ENCODE measurements around the gene KIAA1210. TPM values are rescaled to one million over a fixed set of nuclear protein-coding genes. Genes with fewer than 3 reads are reported as not detected.

The KIAA1210 gene
- polyA plus RNA-seq, 3 donors: not detected

- TF ChIP-seq CTCF (IDR thresholded peaks at IDR 0.05): no peak
- no peak overlapping the region for H3K9ac ChIP-seq (ENCODE audit: insufficient read depth, low read length, poor library complexity, severe bottlenecking)
- H3K36me3 ChIP-seq (replicated peaks in 1 of 2; ENCODE audit: control insufficient read depth in 1 of 2, insufficient read depth in 2 of 2, low read length in 2 of 2): no peaks in the 10 kb centered on the region
- peaks cover 4 to 6% of the 10 kb centered on the region in 2 donors for H3K4me1 ChIP-seq (ENCODE audit: control insufficient read depth in 1 of 2, insufficient read depth in 2 of 2, low read length in 2 of 2)
- no peak overlapping the region for H2AFZ ChIP-seq (ENCODE audit: insufficient read depth, low read depth, low read length, poor library complexity, severe bottlenecking)
- intact Hi-C loops (cut with micrococcal nuclease): no loop called here
- Mint-ChIP-seq H3K36me3 (no peaks in the 10 kb centered on the region), H3K4me3 (no peak overlapping the region), H3K4me1 (peaks cover 12% of the 10 kb centered on the region), H3K9me3 (no peaks in the 10 kb centered on the region), H3K27ac (peak overlapping the region in 1 of 7 donors; percentile 75), H3K27me3 (ENCODE audit: low read depth in 3 of 3) (peaks cover 3 to 8% (median 4%) of the 10 kb centered on the region in 3 donors)
- H3K27ac ChIP-seq (ENCODE audit: low read depth in 1 of 2, low read length in 2 of 2): no peak overlapping the region
- H3K4me3 ChIP-seq (replicated peaks in 1 of 3; ENCODE audit: low read depth in 2 of 3, low read length in 3 of 3): no peak overlapping the region
- no peak overlapping the region for H3K4me2 ChIP-seq (replicated peaks; ENCODE audit: extremely low read depth, low read length, poor library complexity, severe bottlenecking)
- no peak for DNase-seq
- no peaks in the 10 kb centered on the region for H3K9me3 ChIP-seq (replicated peaks in 1 of 2; ENCODE audit: control insufficient read depth in 1 of 2, insufficient read depth in 1 of 2, low read length in 2 of 2)
- no peaks in the 10 kb centered on the region for H3K27me3 ChIP-seq (ENCODE audit: control insufficient read depth in 2 of 2, insufficient read depth in 2 of 2, low read length in 2 of 2)
- H4K20me1 ChIP-seq (ENCODE audit: insufficient read depth, low read length): no peaks in the 10 kb centered on the region
- H3K79me2 ChIP-seq (ENCODE audit: insufficient read depth, low read length): no peaks in the 10 kb centered on the region
- 100% methylated on average over 3 of the region's 7 CpGs for WGBS (ENCODE audit: insufficient coverage)
These were observed 33.4 kb downstream of the KIAA1210 start for GRCh38 chrX:119093991-119094735.

- Histone ChIP-seq H4K20me1 (ENCODE audit: insufficient read depth, low read length) (no peaks in the 10 kb centered on the region), H3K36me3 (replicated peaks in 1 of 2; ENCODE audit: control insufficient read depth in 1 of 2, insufficient read depth in 2 of 2, low read length in 2 of 2) (no peaks in the 10 kb centered on the region), H3K27me3 (ENCODE audit: control insufficient read depth in 2 of 2, insufficient read depth in 2 of 2, low read length in 2 of 2) (no peaks in the 10 kb centered on the region), H3K9ac (ENCODE audit: insufficient read depth, low read length, poor library complexity, severe bottlenecking) (no peak overlapping the region), H3K79me2 (ENCODE audit: insufficient read depth, low read length) (no peaks in the 10 kb centered on the region), H3K4me3 (replicated peaks in 1 of 3; ENCODE audit: low read depth in 2 of 3, low read length in 3 of 3) (no peak overlapping the region), H3K4me1 (ENCODE audit: control insufficient read depth in 1 of 2, insufficient read depth in 2 of 2, low read length in 2 of 2) (peaks cover 5 to 6% of the 10 kb centered on the region in 2 donors), H3K4me2 (replicated peaks; ENCODE audit: extremely low read depth, low read length, poor library complexity, severe bottlenecking) (no peak overlapping the region), H3K27ac (ENCODE audit: low read depth in 1 of 2, low read length in 2 of 2) (no peak overlapping the region), H2AFZ (ENCODE audit: insufficient read depth, low read depth, low read length, poor library complexity, severe bottlenecking) (no peak overlapping the region), H3K9me3 (replicated peaks in 1 of 2; ENCODE audit: control insufficient read depth in 1 of 2, insufficient read depth in 1 of 2, low read length in 2 of 2) (no peaks in the 10 kb centered on the region)
- intact Hi-C loops (cut with micrococcal nuclease): no loop called here
- TF ChIP-seq CTCF (IDR thresholded peaks at IDR 0.05): no peak
- Mint-ChIP-seq H3K4me1 (peaks cover 4% of the 10 kb centered on the region), H3K27ac (no peak overlapping the region), H3K36me3 (no peaks in the 10 kb centered on the region), H3K9me3 (no peaks in the 10 kb centered on the region), H3K27me3 (ENCODE audit: low read depth in 3 of 3) (peaks cover 3 to 5% (median 4%) of the 10 kb centered on the region in 3 donors), H3K4me3 (no peak overlapping the region)
- no peak for DNase-seq
- 100% methylated on average over 1 of the region's 1 CpG for WGBS (ENCODE audit: insufficient coverage)
These were observed 37.0 kb downstream of the KIAA1210 start for GRCh38 chrX:119090627-119091026.

Measured in CD14-positive monocyte (primary cell).